AG09309 (cell line): ENCODE data around the gene EDN1.

Experiments used
- DNase-seq: peaks from one replicate; pipeline ENCODE4 v3.0.0-alpha.2; 2010; ENCODE audit warnings: low read depth
- H3K4me3 ChIP-seq: 2 replicates; pipeline ENCODE4 v1.5.1; 2011; ENCODE audit warnings: mild to moderate bottlenecking, low read depth, low read length, moderate library complexity; ENCODE audit not compliant: control insufficient read depth
- CTCF ChIP-seq: IDR thresholded peaks from 2 replicates; pipeline ENCODE4 v1.5.1; 2011; ENCODE audit warnings: mild to moderate bottlenecking, low read depth, low read length, inconsistent platforms; ENCODE audit not compliant: insufficient read depth, control insufficient read depth; ENCODE audit errors: missing control alignments

Gene EDN1

DNA sequence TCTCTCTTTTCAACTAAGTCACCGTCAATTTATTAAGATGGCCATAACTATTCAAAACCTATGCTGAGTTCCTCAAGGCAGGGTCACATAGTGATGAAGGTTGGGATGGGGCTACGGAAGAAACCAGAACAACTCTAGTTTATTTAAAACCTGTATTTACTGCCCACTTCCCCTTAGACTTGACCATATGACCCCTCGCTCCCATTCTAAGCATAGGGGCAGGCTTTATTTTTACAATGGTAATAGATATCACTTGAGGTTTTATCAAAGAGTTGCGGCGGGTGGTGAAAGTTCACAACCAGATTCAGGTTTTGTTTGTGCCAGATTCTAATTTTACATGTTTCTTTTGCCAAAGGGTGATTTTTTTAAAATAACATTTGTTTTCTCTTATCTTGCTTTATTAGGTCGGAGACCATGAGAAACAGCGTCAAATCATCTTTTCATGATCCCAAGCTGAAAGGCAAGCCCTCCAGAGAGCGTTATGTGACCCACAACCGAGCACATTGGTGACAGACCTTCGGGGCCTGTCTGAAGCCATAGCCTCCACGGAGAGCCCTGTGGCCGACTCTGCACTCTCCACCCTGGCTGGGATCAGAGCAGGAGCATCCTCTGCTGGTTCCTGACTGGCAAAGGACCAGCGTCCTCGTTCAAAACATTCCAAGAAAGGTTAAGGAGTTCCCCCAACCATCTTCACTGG is 5.5 kb downstream of the EDN1 start:
- TF ChIP-seq CTCF: no peak
- DNase-seq: no peak
- no peak overlapping the region for H3K4me3 ChIP-seq

DNA sequence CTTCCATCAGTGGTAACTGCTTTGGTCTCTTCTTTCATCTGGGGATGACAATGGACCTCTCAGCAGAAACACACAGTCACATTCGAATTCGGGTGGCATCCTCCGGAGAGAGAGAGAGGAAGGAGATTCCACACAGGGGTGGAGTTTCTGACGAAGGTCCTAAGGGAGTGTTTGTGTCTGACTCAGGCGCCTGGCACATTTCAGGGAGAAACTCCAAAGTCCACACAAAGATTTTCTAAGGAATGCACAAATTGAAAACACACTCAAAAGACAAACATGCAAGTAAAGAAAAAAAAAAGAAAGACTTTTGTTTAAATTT is 6.1 kb downstream of the EDN1 start:
- no peak overlapping the region for H3K4me3 ChIP-seq
- peak; percentile 80 for DNase-seq
- no peak for TF ChIP-seq CTCF

DNA sequence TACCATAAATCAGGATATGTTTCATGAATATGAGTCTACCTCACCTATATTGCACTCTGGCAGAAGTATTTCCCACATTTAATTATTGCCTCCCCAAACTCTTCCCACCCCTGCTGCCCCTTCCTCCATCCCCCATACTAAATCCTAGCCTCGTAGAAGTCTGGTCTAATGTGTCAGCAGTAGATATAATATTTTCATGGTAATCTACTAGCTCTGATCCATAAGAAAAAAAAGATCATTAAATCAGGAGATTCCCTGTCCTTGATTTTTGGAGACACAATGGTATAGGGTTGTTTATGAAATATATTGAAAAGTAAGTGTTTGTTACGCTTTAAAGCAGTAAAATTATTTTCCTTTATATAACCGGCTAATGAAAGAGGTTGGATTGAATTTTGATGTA is 6.4 kb downstream of the EDN1 start:
- TF ChIP-seq CTCF: no peak
- H3K4me3 ChIP-seq: no peak overlapping the region
- DNase-seq: no peak

DNA sequence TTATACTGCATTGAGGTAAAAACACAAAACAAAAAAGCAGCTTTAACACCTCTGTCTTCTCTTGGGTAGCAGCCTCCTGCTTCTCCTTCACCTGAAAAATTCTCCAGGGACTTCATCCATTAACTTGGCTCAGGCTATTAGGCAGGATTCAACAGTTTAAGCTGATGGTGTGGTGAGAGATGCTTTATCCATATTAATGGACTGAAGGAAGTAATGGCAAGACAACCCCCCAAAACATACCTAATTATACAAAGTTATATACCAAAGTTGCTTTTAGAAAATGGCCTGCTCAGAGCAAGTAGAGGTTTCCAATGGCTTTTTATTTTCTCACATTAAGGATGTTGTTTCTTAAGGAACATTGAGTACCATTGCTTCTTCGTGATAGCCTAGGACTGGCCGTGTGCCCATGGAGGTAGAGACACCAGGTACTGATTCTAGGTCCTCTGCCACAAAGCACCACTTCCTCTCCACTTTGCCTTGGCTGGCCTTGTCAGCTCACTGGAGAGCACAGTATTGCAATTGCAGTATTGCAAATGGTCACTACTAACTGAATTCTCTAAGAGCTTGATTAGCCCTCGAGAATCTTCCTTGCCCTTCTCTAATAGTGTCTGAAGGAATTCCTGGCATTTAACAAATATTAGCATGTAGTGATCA is 7.3 kb downstream of the EDN1 start:
- TF ChIP-seq CTCF: no peak
- H3K4me3 ChIP-seq: no peak overlapping the region
- DNase-seq: no peak

- TF ChIP-seq CTCF: no peak
- H3K4me3 ChIP-seq: no peak overlapping the region
- DNase-seq: no peak
These were observed 8.1 kb downstream of the EDN1 start for GRCh38 chr6:12298017-12298978.

DNA sequence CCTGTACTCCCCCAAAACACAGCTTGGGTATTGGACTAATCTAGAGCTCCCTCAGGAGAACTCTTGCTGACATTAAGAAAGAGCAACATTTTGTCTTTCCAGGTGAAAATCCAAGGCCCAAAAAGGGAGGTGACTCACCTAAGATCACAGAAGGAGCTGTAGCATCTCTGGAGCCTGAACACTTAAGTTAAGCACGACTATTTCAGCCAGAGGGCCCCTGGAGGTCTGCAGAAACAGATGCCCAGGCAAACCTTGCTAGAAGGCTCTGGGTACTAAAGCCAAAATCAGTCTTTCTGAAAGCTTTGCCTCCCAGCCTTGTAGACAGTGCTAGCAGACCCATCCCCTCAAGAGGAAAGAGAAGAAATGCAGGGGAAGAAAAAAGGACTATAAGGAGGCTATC is 8.8 kb downstream of the EDN1 start:
- DNase-seq: no peak
- no peak for TF ChIP-seq CTCF
- no peak overlapping the region for H3K4me3 ChIP-seq
